Activated CD8-positive, alpha-beta memory T cell treated with anti-CD3 and anti-CD28 coated beads, Interleukin-2, amount 50 U/mL, for 24 hours (primary cell): Measurements from ENCODE around the gene OR2F2.

Experiments
- DNase-seq: peaks from one replicate; pipeline ENCODE4 v3.0.0-alpha.2; 2020; ENCODE audit errors: extremely low read depth

Gene OR2F2

DNA sequence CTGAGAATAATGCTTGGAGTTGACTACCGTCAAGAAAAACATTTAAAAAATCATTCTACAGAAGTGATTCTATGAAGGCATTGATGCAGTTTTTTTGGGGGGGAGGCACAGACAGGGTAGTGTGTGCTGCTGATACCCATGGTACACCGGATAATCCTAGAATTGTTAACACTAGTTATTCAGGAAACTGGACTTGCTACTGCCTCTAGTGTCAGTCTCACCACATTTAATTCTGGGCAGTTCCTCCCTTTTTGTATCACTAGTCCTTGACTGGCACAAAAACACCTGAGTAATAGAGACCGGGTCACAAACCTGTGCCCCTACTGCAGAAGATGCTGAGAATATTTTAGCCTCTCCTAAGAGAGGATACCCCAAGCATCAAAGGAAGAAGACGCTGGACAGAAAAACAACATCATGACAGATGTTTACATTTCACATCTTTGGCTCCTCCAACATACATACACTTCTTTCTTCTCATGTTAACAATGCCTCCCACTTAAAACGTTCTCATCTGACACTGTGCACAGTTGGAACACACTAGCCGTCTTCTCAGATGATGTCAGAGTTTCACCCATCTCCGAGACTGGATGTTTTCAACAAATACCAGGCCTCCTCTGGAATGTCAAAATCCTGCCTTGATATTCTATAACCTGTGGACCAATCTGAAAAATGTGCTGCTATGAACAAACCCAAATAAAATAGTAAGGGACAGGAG, 19.9 kb upstream of the OR2F2 start:
- no peak for DNase-seq

DNA sequence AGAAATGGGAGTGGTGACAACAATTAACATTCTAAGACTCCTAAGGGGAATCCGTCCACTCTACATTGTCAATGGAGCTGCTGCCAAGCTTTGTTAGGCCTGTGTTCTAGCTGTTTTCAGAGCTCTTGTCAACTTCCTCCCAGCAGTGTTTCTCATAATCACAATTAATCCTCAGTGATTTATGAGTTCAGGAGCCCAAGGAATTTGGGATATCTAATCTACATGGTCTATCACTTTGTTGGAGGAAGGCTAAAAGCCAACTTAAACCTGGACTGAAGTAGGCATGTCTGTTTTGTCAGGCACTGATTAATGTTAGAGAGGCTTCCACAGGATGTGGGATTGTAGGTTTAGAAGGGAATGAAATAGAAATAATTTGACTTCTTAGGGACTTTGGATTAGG, 10.2 kb upstream of the OR2F2 start:
- DNase-seq = no peak

DNA sequence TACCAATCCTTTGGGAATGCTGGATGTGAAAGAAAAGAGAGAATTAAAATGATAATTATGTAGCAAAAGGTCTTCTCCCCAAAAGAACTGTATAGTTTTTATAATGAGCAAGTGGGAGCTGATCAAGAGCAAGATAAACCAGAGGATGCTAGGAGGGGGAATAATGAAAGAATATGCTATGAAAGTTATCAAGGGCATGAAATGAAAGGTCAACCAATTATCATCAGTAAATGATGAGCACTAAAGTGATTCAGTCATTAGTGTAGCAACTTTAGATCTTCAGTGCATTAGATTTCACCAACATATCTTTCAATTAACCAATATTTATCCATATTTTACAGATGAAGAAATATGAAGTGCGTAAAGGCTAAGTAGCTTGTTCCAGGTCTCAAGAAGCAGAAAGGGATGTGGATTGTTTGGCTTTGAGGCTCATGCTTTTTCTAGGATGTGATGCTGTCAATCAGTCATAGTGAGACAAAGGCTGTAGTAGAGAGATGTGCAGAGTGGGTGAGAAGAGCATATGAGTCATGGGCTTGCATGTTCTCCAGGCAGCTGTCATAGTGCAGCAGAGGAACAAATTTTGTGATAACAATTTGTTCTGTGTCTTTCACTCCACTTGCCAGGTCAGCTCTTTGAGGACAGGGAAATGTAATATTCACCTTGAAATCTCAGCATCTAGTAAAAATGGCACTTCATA, 5.7 kb upstream of the OR2F2 start:
- DNase-seq = no peak

DNA sequence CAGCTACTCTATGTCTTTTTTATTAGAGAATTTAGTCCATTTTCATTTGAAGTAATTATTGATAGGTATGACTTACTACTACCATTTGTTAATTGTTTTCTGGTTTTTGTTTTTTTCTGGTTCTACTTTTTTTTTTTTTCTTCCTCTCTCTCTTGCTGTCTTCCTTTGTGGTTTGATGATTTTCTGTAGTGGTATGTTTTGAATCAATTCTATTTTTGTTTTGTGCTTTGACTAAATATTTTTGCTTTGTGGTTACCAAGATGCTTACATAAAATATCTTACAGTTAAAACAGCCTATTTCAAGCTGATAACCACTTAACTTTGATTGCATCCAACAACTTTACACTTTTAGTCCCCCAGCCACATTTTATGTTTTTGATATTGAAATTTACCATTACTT, 3.3 kb upstream of the OR2F2 start:
- no peak for DNase-seq

DNA sequence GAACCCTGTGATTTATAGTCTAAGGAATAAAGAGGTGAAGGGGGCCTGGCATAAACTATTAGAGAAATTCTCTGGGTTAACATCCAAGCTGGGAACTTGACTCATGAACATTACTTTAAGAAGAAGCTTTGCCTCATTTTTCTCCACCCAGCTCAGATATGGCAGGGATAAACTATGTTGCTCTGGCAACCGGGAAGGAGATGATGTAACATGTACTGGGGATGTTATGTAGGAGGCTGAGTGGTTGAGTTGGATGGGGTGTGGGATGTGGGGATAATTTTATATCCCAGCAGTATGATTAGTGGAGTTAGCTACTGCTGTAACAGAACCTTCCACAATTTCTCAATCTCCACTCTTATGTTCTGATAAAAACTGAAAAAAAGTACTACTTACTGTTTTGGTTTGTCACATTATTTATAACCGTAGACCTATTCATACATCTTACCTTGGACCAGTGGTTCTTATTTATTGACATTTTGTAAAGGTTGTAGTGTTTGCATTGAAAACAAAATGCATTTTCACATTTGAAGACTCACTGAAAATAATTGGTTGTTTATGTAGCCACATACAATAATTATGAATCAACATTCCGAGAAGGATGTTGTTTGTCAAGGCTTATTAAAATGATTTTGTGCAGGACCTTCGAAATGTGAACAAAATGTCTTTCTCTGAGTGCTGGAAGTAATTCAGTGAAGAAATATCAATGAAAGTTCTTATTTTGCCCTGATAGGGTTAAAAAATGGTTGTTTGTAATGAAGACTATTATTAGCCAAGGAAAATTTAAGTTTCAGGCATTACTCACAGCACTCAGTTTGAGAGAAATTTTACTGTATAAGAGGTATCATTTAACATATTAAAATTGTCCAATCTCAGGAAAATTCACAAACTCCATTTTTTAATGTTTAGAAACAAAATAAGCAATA, 1.3 kb downstream of the OR2F2 start:
- no peak for DNase-seq

DNA sequence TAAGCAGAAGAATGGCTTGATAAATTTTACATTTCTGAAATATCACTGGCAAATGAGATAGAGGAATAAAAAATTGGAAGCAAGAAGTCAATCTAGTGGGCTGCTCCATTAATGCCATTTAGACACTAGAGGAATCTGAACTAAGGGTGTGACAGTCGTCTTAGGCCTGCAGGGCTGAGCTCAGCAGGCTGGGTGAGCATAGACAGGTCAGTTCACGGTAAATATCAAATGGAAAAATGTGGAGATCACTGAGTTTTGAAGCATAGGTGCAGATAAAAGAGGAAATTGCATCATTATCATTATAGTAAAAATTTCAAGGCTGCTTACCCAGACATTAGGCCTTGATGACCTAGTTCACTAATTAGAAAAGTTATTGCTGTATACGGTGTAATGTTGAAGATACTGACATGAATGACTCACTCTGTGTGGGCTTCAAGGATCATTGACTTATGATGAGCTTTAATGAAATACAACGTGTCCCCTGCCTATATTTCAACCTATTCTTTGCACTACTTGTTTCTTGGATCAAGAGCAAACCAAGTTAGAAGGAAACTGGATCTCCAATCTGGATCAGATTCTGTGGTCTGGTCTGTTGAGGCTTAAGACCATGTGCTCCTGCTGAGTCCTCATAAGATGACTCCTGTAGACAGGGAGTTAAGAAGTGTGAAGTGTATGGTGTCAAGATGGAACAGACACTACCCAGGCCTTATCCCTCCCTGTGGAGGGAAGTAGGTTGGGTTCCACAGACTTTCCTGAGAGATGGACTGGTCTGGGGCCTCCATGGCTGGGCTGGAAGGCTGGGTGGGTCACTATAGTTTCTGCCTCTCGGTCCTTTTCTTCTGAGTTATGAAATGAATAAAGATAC, 3.6 kb downstream of the OR2F2 start:
- no peak for DNase-seq

DNA sequence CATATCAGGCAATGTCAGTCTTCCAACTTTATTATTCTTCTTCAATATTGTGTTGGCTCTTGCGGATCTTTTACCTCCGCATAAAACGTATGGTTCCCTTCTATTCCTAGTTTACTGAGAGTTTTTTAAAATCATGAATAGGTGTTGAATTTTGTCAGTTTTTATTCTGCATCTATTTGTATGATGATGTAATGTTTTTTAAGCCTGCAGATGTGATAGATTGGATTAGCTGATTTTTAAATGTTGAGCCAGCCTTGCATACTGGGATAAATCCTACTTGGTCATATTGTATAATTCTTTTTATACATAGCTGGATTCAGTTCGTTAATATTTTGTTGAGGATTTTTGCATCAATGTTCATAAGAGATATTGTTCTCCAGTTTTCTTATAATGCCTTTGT, 10.4 kb downstream of the OR2F2 start:
- no peak for DNase-seq

DNA sequence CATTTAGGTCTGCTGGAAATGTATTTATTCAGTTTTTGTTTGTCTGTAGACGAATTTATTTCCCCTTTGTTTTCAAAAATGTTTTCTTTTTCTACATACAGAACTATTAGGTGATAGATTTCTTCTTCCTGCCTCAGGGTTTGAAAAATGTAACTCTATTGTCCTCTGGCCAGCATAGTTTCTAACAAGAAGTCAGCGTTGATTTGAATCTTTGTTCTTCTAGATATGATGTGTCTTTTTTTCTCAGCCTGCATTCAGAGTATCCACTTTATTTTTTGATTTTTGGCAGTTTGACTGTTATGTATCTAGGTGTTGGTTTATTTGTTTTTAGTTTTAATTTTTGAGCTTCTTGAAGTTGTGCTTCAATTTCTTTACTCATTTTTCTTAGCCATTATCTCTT, 12.1 kb downstream of the OR2F2 start:
- no peak for DNase-seq

DNA sequence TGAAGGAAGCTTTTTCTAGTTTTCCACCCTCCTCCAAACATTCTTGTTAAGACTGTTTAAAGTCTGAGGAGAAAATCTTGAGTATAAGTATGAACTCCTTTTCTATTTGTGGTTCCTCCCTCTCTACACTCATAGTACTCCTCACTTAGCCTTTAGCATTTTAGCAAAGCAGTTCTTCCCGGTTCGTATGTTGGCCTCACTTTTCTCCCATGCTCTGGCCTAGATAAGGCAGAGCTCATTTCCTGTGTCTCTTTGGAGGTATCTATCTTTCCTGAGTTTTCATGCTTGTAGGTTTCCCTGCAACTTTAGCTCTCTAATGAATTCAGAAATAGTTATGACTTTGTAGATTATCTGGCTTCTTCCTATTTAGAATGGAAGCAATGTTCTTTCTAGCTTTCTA, 13.7 kb downstream of the OR2F2 start:
- no peak for DNase-seq

DNA sequence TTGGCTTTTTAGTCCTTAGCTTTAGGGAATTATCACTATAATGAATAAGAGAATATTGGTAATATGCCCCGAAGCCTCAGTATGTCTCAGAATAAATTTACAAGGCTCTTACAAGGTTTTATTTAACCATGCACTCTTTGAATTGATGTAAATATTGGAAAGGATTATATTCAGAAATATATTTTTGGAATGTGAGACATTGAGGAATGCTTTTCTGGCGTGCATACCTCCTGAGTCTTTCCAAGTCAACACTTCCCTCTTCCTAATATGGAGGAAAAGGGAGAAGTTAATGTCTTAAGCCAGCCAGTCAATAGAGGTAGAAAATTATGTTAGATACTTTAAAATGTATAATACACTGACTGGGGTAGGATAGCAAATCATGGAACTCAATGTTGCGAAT, 18.4 kb downstream of the OR2F2 start:
- DNase-seq = no peak

DNA sequence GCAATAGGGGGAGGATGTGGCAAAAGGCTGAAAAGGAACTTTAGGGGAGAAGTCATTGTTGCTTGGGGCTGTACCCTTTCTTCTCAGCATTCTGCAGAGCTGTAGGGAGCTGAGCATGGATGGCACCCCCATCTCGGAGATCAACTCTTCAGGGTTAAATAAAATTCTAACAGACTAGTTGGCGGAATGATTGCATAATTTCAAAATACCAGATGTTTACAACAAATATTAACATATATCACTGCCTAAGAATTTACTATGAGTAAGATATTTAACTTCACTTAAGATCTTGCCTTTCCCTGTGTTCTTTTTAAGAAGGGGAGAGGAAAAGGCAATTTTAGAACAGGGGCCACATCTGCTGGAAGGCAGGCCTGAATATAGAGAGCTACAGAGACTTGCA, 19.1 kb downstream of the OR2F2 start:
- DNase-seq = no peak

DNA sequence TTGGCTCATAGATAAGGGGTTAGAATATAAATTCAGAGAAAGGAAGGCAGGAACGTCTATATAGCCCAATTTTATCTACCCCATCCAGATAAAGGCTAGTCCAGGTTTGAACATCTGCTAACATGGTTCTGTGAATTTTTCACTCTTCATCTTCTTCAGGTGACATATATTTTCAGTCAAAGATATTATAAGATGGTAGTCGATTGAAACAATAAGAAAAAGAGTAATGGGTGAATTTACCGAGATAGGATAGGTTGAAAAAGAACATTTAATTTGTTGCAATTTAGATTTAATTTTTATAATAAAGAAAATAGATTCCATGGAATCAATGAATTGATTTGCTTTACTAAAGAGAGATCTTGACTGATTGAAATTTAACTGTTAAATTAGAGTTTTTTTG, 19.5 kb downstream of the OR2F2 start, which contains the start of gene OR2F1:
Gene OR2F1 (plus strand): TSS at position 301 of the 400 bp plus-strand sequence. CDS start 5,127 bp downstream, outside the sequence.
- DNase-seq = no peak

DNA sequence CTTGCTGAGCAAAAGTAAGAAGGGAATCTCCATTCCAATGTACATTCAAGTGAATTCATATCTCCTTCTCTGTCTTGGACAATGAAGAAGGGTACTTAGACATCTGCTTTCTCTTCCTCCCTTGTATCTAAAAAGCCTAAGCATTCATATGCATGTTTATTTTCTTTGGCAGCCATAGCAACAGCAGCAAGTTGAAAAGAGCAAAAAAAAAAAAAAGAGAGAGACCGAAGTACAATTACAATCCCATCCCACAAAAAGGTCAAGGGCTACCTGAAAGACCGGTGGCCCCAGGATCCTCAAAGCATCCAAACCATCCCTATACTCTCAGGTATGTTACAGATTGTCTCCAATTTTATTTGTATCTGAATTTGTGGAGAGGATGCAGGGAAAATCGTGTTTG, 23.7 kb downstream of the OR2F2 start:
- no peak for DNase-seq

DNA sequence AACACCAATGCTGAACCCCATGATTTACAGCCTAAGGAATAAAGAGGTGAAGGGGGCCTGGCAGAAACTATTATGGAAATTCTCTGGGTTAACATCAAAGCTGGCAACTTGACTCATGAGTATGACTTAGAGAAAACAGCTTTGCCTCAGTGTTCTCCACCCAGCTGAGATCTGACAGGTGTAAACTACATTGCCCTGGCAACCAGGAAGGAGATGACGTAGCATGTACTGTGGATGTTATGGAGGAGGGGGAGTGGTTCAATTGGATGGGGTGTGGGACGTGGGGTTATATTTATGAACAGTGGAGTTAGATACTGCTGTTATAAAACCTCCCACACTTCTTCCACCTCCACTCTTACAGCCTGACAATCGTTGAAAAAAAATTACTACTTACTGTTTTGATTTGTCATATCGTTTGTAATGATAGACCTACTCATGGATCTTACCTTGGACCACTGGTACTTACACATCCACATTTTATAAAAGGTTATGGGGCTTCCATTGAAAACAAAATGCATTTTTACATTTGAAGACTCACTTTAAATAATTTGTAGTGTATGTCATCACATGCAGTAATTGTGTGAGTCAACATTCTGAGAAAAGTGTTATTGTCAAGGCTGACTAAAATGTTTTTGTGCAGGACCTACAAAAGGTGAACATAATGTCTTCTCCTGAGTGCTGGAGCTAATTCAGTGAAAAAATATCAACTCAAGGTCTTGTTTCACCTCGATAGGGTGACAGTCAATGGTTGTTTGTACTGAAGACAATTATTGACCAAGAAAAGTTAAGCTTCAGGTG, 26.0 kb downstream of the OR2F2 start:
- DNase-seq = no peak

DNA sequence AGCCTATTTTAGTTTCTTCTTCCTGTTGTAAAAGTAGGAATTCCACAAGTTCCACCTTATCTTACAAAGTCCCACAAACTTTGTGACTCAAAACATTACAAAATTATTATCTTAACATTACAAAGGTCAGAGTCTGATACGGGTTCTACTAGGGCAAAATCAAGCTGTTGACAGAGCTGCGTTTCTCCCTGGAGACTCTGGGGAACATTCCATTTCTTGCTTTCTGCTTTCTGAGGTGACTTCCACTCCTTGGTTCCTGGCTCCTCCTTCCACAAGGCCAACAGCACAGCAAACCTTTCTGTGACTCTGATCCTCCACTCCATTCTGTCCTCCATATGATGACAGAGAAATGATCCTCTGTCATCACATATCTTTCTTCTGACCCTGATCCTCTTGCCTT, 30.2 kb downstream of the OR2F2 start:
- DNase-seq = no peak

DNA sequence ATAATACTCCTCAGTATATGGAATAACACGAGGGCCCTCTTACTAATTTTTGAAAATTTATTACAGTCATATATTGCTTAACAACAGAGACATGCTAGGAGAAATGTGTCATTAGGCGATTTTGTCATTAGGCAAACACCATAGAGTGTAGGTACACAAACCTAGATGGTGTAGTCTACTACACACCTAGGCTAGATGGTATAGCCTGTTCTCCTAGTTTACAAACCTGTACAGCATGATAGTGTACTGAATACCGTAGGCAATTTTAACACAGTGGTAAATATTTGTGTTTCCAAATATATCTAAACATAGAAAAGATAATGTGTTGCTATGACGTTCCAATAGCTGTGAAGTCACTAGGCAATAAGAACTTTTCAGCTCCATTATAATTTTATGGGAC, 32.4 kb downstream of the OR2F2 start:
- no peak for DNase-seq

DNA sequence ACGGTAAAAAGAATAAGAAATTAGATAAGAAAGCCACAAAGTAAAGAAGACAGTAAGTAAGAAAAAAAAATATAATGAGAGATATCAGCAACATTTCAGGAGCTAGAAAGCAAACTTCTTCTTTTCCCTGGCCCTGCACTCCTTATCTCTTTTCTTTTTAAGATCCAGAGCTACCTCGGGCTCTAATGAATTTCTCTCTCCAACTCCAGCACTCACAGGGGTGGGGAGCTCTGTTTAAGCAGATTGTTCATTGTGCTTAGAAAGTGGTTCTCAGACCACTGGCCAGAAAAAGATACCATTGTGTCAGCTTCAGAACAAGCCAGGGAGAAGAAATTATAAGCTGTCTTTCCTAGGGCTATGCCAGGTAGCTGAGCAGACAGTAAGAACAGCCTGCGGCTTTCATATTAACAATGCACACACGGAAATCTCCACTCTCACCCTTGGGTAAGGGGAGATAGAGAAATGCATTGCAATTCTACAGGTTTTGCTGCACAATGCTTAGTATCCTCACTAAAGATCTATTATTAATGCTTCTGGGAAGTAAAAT, 38.9 kb downstream of the OR2F2 start:
- no peak for DNase-seq

DNA sequence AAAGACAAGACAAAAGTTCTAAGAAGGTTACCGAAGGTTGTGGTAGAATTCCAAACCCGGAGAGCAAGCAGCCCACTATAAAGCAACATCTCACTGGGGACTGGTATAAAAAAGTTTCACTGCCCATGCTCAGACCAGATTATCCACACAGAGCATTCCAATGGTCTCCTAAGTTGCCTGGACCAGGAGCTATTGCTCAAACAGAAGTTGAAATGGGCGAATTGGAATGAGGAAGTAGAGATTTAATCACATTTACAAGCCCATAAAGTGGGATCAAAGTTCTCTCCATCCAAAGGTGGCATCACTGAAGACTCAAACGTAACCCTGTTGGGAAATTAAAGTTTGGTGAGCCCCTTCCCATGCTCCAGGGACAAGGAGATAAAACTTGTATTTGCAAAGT, 39.4 kb downstream of the OR2F2 start:
- no peak for DNase-seq

DNA sequence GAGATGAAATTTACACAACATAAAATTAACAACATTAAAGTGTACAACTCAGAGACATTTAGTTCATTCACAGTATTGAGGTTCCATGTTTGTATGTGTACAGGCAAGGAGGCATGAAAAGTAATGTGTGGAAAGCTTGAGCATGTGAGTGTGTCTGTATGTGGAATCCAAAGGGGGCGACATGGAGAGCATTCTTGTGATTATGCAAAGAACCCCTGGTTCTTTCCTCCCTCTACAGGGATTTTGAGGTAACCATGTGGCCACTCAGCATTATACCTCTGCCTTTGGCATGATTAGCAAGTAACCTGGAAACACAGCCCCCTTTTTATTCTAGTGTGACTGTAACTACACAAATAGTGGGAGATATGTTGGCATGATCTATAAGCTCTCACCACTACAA, 40.6 kb downstream of the OR2F2 start:
- DNase-seq = no peak

DNA sequence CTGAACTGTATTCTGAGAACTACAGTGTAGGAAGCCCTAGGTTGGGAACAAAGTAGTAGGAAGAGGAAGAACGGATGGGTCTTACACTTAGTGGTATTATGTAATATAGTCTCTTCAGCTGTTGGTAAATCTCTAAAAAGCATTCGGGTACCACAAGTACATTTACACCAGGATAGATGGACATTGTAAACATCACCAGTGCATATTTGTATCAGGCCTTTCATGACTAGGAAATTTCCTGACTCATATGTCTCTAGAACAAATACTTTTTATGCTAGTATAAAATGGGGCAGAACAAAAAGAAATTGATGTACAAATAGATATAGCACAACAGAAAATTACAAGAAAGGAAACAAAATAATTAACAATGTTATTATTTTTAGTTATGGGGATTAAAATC, 43.6 kb downstream of the OR2F2 start:
- DNase-seq = no peak
